ENCODE results near the gene HTT-AS. TPM values are rescaled to one million over a fixed set of nuclear protein-coding genes. Genes with fewer than 3 reads are reported as not detected.
"Not testable (repeated sequence)": the region's sequence is repeated elsewhere in the genome, so short reads cannot be mapped to it uniquely, and the experiment has no call there.

Gene HTT-AS
- total and polyA plus RNA-seq, 8 donors, result not detected

- FAIRE-seq, result no peak
- H3K27me3 ChIP-seq, result no peaks in the 10 kb centered on the region
- no peak overlapping the region for H3K27ac ChIP-seq
- TF ChIP-seq CTCF (IDR thresholded peaks at IDR 0.05), result no peak
- no peak overlapping the region for H3K4me3 ChIP-seq
- intact Hi-C loops (cut with DNase I), result no loop called here
- ATAC-seq, result no peak
- H3K36me3 ChIP-seq, result no peaks in the 10 kb centered on the region
- 84 to 87% methylated on average over 6 of the region's 6 CpGs for WGBS, 2 donors
- no peak for DNase-seq
- H3K9me3 ChIP-seq, result no peaks in the 10 kb centered on the region
- H3K4me1 ChIP-seq, result no peaks in the 10 kb centered on the region
Observed at GRCh38 chr4:3059943-3060342, 14.4 kb downstream of the HTT-AS start.

GRCh38 chr4:3054169-3054759 is 20.1 kb downstream of the HTT-AS start:
- Histone ChIP-seq H3K4me3 (no peak overlapping the region), H3K27me3 (no peaks in the 10 kb centered on the region), H3K36me3 (no peaks in the 10 kb centered on the region), H3K9me3 (no peaks in the 10 kb centered on the region), H3K27ac (no peak overlapping the region), H3K4me1 (no peaks in the 10 kb centered on the region)
- intact Hi-C loops (cut with DNase I), result no loop called here
- DNase-seq, result no peak
- ATAC-seq, result no peak
- TF ChIP-seq CTCF (IDR thresholded peaks at IDR 0.05), result no peak
- 94 to 97% methylated on average over 2 of the region's 2 CpGs for WGBS, 2 donors
- FAIRE-seq, result no peak

DNA sequence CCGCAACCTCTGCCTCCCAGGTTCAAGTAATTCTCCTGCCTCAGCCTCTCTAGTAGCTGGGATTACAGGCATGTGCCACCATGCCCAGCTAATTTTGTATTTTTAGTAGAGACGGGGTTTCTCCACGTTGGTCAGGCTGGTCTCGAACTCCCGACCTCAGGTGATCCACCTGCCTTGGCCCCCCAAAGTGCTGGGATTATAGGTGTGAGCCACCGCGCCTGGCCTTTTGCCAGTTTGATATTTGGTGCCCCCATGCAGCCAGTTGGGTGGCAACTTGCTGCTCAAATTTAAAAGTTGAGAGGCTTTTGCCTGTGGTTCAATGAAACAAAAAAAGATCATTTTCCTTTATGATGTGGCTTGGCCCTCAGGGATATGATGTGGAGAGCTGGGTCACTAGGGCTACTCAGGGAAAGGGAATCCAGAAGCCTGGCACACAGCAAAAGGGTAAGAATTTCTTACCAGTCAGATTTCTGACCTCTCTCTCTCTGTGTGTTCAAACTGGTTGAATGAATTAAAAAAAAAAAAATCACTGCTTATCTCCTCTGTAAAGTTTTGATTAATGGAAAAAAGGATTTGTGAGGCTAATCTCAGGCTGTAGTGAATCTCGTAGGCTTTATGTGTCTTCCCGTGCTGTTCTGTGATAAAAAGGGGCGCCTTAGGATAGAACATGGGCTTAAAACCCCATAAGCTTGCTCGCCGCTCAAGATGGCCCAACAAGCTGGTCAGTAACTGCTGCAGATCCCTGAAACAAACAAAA is 23.0 kb downstream of the HTT-AS start:
- H3K36me3 ChIP-seq; H3K27me3 ChIP-seq; FAIRE-seq; DNase-seq; intact Hi-C loops (cut with DNase I); H3K9me3 ChIP-seq; H3K4me1 ChIP-seq; H3K4me3 ChIP-seq; ATAC-seq; H3K27ac ChIP-seq: not testable (repeated sequence)
- WGBS, 2 donors, result 78 to 89% methylated on average over 8 to 10 of the region's 12 CpGs

- Histone ChIP-seq H3K4me1 (peaks cover 0 to 3% (median 0%) of the 10 kb centered on the region in 3 donors), H3K27me3 (no peaks in the 10 kb centered on the region), H3K27ac (peak overlapping the region in 1 of 4 donors; percentile 17), H3K9me3 (no peaks in the 10 kb centered on the region), H3K36me3 (no peaks in the 10 kb centered on the region), H3K4me3 (peak overlapping the region in 3 of 4 donors; percentile 23 to 48 (median 39))
- 35 to 37% methylated on average over 20 of the region's 20 CpGs for WGBS, 2 donors
- TF ChIP-seq CTCF (IDR thresholded peaks at IDR 0.05), result peak; percentile 59 to 72 (median 69)
- intact Hi-C loops (cut with DNase I), result no loop called here
- ATAC-seq (peak; percentile 89 to 91 (median 90)), FAIRE-seq (peak; percentile 41), DNase-seq (peak in 5 of 6 donors; percentile 52 to 78 (median 70))
Observed at GRCh38 chr4:3047464-3048286, 26.7 kb downstream of the HTT-AS start.

- no peaks in the 10 kb centered on the region for H3K9me3 ChIP-seq
- no peaks in the 10 kb centered on the region for H3K36me3 ChIP-seq
- intact Hi-C loops (cut with DNase I), result no loop called here
- ATAC-seq (no peak), DNase-seq (no peak), FAIRE-seq (no peak)
- no peak overlapping the region for H3K4me3 ChIP-seq
- no peaks in the 10 kb centered on the region for H3K27me3 ChIP-seq
- no peak overlapping the region for H3K27ac ChIP-seq
- peaks cover 0 to 7% (median 0%) of the 10 kb centered on the region in 3 donors for H3K4me1 ChIP-seq
- no peak for TF ChIP-seq CTCF (IDR thresholded peaks at IDR 0.05)
- 66 to 78% methylated on average over 4 of the region's 4 CpGs for WGBS, 2 donors
Observed at GRCh38 chr4:3046623-3047022, 27.7 kb downstream of the HTT-AS start.
